Measurements from ENCODE around the gene PHYH.
"Not testable (repeated sequence)": the region's sequence is repeated elsewhere in the genome, so short reads cannot be mapped to it uniquely, and the experiment has no call there.

Gene PHYH

GRCh38 chr10:13319166-13319565 lies 19.3 kb upstream of the PHYH start:
- DNase-seq, result no peak

- DNase-seq, result no peak
Observed at GRCh38 chr10:13317474-13317873, 17.6 kb upstream of the PHYH start.

GRCh38 chr10:13316635-13317311 lies 16.9 kb upstream of the PHYH start:
- no peak for DNase-seq

- no peak for DNase-seq
Observed at GRCh38 chr10:13315361-13315760, 15.5 kb upstream of the PHYH start.

GRCh38 chr10:13311177-13311575 lies 11.3 kb upstream of the PHYH start:
- DNase-seq, result no peak

- DNase-seq, result no peak
Observed at GRCh38 chr10:13310518-13311176, 10.8 kb upstream of the PHYH start.

GRCh38 chr10:13309792-13310191 lies 9.9 kb upstream of the PHYH start:
- no peak for DNase-seq

- no peak for DNase-seq
Observed at GRCh38 chr10:13308096-13308495, 8.2 kb upstream of the PHYH start.

- no peak for DNase-seq
Observed at GRCh38 chr10:13306103-13306502, 6.2 kb upstream of the PHYH start.

GRCh38 chr10:13302821-13303555 lies 3.1 kb upstream of the PHYH start:
- no peak for DNase-seq

- DNase-seq, result no peak
Observed at GRCh38 chr10:13298748-13299436, 972 bp downstream of the PHYH start.

GRCh38 chr10:13296476-13296875 lies 3.4 kb downstream of the PHYH start:
- no peak for DNase-seq

- DNase-seq, result no peak
Observed at GRCh38 chr10:13294784-13295183, 5.1 kb downstream of the PHYH start.

- no peak for DNase-seq
Observed at GRCh38 chr10:13291821-13292773, 7.8 kb downstream of the PHYH start.

- DNase-seq, result no peak
Observed at GRCh38 chr10:13291061-13291460, 8.8 kb downstream of the PHYH start.

- DNase-seq, result no peak
Observed at GRCh38 chr10:13284050-13284449, 15.8 kb downstream of the PHYH start.

- DNase-seq, result not testable (repeated sequence)
Observed at GRCh38 chr10:13282348-13282747, 17.5 kb downstream of the PHYH start.

GRCh38 chr10:13276749-13277365 lies 23.0 kb downstream of the PHYH start:
- DNase-seq, result no peak

- not testable (repeated sequence) for DNase-seq
Observed at GRCh38 chr10:13276146-13276545, 23.7 kb downstream of the PHYH start.

GRCh38 chr10:13272164-13272571 lies 27.7 kb downstream of the PHYH start:
- no peak for DNase-seq

GRCh38 chr10:13271552-13272163 lies 28.2 kb downstream of the PHYH start:
- no peak for DNase-seq
